Activated effector memory CD4-positive, alpha-beta T cell treated with anti-CD3 and anti-CD28 coated beads, Interleukin-2, amount 50 U/mL, for 16 hours (primary cell): Measurements from ENCODE around the gene LRRC8A.
"Not testable (repeated sequence)": the region's sequence is repeated elsewhere in the genome, so short reads cannot be mapped to it uniquely, and the experiment has no call there.

Experiments
- DNase-seq: peaks from one replicate; pipeline ENCODE4 v3.0.0-alpha.2; 2020

The LRRC8A gene

DNA sequence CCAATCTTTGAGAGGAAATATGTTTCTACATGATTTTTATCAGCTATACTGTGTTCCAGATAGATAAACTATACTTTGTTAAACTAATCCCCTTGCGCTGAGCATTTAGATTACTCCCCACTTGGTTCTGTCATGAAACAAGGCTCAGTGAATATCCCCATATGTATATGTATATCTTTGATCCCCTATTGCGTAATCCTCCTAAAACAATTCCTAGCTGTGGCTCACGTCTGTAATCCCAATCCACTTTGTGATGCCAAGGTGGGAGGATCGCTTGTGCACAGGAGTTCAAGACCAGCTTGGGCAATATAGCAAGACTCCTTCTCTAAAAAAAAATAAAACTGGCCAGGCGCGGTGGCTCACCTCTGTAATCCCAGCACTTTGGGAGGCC is 41.6 kb downstream of the LRRC8A start:
- DNase-seq: no peak

DNA sequence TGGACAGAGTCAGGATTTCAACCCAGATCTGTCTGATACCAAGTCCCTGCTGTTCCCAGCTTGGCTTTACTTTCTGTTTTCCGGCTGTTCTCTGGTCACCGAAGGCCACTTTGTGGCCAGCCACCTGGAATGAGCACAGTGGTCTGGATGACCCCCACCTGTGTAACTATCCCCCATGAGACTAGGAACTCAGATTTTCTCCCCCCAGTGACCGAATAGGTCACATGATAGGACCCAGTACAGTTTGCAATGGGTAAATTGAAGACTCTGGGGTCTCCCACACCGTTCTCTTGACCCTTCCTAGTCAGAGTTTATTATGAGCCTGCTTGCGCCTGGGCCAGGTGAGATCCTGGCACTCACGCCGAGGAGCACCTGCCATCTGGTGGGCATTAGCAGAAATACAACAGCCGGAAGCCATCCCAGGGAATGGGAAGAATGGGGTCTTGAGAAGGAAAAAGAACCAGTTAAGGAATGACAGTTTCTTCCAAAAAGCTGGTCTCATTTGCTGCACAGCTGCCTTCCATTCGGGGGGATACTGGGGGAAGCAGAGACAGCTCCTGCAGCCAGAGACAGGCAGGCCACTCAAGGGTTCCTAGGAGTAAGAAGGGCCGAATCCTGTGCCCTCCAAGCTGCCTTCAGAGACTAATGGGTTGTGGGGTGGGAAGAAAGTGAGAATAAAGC is 45.9 kb downstream of the LRRC8A start:
- peak; percentile 83 for DNase-seq

DNA sequence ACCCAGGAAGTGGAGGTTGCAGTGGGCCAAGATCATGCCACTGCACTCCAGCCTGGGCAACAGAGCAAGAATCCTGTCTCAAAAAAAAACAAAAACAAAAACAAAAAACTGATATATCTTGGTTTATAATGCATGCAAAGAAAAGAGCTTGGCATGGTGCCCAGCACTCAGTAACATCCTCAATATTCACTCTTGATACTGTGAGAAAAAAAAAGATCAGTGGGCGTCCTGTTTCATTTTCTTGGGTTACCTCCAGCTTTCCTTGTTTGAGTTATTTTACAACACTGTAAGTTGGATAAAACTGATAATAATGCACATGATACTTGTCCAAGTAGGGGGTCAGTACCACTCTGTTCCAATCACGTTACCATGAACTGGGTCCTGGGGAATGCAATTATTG is 46.7 kb downstream of the LRRC8A start:
- no peak for DNase-seq

DNA sequence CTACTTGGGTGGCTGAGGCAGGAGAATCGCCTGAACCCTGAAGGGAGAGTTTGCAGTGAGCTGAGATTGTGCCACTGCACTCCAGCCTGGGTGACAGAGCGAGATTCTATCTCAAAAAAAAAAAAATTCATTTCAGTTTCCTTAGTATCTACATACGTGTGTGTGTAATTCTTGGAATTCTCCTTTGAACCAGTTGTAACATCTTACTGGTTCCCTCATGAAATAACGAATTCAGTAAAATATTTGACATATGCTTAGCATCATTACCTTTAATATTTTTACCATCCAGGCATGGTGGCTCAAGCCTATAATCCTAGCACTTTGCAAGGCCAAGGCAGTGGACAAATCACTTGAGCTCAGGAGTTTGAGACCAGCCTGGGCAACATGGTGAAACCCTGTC is 47.6 kb downstream of the LRRC8A start:
- DNase-seq: no peak

DNA sequence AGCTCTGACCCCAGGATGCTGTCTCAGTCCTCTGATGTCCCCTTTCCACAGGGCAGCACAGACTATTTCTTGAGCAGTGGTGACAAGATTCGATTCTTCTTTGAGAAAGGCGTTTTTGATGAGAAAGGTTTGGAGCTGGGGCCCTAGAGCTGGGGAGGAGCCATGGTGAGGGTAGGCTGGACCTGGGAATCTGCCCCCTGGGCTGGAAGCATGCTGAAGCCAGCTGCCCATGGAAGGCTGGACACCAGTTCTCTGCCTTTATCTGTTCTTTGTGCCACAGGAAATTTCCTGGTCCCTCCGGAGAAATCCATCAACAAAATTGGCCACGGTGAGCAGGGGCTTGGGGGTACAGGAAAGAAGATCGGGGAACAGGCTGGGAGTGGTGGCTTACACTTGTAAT is 51.8 kb downstream of the LRRC8A start:
- DNase-seq: no peak

DNA sequence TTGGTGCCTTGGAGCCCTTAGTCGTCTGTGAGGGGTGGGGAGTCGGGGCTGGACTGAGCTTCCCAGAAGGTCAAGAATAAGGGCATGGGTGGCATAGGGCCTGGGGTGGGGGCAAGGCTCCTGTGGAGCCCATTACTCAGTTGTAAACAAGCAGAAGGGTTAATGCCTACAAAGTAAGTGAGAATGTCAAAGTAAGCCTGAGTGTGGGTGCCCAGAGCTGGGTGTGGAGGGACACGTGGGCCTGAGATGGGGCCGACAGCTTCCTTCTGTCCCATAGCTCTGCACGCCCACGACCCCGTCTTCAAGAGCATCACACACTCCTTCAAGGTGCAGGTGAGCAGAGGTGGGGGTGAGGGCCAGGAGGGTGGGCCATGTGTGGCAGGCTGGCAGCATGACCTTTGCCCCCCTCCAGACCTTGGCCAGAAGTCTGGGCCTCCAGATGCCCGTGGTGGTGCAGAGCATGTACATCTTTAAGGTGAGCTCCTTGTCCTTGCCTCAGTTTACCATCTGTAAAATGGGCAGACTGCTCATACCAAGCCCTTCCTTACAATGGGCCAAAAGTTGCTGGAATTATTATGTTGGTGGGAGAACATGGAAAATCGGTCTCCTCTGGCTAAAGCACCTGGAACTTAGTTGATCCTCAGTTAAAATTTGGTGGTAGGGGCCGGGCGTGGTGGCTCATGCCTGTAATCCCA is 54.4 kb downstream of the LRRC8A start:
- no peak for DNase-seq

DNA sequence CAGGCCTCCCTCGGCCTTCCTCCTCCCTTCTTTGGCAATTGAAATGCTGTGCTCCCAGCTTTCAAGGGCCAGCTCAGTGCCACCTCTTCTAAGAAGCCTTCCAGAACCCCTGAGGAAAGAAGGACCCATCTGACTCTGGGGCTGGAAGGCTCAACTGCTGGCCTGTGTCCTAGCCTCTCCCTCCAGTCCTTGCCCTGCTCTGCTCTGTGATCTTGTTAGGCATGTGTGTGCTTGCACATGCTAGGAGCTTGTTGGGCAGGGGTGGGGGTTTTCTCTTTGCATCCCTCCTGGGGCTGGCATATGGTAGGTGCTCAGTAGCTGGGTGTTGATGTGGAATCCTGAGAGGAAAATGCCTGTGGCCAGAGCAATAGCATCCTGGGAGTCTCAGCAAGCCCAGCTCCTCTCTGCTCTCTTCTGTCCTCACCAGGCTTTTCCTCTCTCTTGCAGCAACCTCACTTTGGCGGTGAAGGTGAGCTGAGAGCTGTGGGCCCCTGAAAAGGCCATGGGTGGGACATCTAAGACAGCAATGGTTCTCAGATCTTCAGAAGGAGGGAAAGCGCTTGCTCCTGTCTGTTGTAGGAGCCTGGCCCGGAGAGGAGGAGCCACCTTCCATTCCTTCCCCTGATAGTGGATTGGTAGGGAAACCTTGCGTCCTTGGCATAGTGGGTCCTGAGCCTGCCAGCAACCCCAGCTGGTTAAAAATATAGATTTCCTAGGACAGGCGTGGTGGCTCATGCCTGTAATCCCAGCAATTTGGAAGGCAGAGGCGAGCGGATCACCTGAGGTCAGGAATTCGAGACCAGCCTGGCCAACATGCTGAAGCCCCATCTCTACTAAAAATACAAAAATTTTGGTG is 55.6 kb downstream of the LRRC8A start:
- no peak for DNase-seq

DNA sequence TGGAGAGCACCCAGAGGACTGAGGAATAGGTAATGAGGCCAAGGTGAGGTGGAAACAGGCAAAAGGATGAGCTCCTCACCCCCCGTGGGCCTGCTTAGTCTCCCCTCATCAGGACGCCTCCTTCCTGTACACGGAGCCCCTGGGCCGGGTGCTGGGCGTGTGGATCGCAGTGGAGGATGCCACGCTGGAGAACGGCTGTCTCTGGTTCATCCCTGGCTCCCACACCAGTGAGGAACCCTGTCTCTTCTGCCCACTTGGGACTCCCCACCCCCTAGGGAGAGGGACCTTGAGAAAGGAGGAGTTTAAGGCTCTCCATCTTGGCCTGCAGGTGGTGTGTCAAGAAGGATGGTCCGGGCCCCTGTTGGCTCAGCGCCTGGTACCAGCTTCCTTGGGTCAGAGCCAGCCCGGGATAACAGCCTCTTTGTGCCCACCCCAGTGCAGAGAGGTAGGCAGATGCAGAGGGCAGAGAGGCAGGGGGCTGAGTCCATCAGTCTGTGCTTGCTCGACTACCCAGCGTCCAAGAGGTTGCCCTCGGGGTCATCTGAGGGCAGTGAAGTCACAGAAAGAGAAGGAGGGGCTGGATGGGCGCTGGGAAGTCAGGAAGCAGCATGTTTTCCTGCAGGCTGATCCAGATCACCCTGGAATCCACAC is 58.5 kb downstream of the LRRC8A start:
- no peak for DNase-seq

DNA sequence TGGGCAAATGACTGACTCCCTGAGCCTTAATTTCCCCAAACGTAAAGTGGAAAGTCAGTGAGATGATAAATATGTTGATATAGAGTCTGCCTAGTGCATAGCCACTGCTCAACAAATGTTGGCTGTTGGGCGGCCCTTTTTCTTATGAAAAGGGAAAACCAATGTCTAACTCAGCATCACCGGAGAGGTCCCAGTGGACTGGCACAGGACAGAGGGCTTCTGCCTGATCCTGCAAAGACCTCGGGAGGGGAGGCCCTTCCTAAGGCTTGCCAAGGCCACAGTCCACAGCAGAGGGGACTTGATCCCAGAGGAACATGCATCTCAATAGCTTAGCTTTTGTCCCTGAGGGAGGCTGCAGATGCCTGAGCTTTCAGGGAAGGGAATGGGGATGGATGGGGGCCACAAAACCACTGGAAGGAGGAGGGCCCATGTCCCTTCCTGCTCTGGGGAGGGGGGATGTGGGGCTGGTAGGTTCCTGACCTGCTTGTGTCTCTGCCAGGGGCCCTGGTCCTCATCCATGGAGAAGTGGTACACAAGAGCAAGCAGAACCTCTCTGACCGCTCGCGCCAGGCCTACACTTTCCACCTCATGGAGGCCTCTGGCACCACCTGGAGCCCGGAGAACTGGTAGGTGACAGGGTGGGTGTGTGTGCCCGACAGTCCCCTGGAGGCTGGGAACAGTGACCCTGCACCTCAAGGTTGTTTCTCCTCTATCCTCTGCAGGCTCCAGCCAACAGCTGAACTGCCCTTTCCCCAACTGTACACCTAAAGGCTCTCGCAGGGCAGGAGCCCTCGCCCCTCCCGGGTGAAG is 59.2 kb downstream of the LRRC8A start:
- no peak for DNase-seq

DNA sequence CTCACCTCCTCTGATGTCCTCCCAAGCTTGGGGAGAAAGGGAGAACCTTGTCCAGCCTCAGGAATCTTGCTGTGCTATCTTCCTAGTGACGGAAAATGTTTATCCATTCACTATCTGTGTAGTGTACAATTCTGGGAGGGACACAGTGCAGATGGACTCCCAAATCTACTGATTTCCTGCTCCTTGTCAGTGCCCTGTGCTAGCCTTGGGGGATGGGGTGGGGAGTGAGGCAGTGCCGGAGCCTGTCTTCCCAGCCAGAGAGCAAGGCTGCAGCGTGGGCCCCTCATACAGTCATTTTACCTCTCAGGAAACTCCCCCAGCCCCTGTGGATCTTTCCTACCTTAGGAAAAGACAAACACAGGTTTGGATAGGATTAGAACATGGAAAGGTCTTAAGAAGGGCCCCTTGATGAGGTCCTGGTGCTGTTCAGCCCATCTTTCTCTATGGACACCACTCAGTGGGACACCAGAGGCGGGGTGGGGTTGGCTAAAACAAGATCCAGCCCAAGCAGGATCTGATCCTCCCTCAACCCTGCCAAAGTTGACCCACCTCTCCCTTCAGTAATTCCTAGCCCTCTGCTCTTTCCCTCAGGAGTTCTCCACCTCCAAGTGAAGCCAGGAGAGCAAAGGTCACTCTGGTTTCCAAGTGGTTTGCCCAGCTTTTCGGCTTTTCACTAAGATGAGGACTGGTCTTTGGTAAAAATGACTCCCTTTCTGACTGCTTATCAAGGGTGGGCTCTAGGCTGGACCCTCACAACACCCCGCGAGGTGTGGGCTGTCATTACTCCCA is 62.1 kb downstream of the LRRC8A start:
- peak; percentile 27 for DNase-seq

DNA sequence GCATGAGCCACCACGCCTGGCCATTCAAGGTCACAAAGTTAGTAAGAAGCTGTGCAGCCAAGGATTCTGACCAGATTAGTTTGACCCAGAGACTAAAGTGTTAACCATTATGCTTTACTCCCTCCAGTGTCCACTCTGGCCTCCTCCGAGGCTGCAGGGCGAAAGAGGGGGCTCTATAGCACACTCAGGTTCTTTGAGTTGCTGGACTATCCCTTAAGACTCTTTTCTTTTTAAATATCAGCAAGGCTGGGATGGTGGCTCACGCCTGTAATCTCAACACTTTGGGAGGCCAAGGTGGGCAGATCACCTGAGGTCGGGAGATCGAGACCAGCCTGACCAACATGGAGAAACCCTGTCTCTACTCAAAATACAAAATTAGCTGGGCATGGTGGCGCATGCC is 63.0 kb downstream of the LRRC8A start:
- peak; percentile 37 for DNase-seq

DNA sequence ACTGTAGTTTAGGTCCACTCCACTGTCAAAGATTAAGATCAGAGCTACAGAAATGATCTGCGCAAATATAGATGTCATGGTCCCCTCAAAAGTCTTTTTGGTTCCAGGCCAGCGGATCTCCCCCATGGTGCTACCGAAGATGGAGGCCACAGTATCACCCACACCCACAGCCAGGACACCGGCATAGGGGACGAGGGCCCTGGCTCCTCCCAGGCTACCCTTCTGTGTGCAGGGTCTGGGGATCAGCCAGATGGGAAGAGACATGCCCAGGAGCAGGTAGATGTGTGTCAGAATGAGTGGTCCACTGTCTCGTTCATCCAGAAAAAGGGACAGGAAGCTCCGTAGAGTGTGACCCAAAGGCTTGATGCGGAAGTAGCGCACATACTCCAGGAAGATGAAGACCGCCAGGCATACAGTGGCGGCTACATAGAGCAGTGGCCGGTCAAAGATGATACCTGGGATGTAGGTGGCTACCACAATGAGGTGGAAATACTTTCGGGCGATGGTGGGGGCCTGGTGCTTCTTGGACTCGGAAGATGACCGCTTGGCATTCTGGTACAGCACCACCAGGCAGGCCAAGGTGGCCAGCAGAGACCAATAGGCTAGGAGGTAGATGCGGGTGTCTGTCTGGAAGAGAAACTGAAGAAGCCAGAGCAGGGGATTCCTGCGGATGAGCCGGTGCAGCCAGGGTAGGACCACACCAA is 64.0 kb downstream of the LRRC8A start:
- peak; percentile 51 for DNase-seq

DNA sequence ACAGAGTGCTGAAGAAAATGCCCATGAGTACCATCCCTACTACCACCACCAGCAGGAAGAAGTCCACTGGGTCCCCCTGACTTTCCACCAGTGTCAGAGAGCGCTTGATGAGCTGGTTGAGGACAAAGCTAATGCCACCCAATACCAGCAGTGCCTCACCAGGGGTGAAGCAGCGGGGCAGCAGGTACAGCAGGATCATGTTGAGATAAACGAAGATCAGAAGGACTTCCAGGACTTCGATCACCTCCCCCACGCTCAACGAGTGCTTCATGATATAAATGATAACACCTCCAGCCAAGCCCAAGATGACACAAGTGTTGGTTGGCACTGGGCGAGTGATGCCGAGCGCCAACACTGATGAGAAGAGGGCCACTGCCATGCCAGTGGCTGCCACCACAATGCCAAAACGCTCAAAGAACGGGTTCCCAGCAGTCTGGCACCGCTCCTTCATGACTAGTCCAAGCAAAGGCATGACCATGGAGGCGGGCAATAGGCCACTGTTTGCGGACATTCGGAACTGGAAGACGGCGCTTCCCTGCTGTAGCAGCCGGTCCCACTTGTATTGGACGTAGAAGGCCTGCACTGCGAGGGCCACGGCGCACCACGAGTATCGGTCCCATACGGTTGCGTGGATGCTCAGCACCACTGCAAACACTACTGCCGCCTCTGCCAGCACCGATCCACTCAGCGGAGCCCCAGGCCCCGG is 64.8 kb downstream of the LRRC8A start:
- peak; percentile 76 for DNase-seq

DNA sequence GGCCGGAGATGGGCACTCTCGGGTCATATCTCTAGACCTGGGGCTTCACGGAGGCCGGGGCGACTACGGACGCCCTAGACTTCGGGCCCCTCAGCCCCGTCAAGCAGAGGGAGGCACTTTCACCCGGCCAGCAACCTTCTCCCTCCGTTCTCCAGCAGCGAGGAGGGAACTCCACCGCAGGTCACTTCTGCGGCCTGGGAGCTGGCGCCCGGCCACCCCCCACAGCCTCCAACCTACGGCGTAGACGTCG is 65.3 kb downstream of the LRRC8A start:
- DNase-seq: no peak

DNA sequence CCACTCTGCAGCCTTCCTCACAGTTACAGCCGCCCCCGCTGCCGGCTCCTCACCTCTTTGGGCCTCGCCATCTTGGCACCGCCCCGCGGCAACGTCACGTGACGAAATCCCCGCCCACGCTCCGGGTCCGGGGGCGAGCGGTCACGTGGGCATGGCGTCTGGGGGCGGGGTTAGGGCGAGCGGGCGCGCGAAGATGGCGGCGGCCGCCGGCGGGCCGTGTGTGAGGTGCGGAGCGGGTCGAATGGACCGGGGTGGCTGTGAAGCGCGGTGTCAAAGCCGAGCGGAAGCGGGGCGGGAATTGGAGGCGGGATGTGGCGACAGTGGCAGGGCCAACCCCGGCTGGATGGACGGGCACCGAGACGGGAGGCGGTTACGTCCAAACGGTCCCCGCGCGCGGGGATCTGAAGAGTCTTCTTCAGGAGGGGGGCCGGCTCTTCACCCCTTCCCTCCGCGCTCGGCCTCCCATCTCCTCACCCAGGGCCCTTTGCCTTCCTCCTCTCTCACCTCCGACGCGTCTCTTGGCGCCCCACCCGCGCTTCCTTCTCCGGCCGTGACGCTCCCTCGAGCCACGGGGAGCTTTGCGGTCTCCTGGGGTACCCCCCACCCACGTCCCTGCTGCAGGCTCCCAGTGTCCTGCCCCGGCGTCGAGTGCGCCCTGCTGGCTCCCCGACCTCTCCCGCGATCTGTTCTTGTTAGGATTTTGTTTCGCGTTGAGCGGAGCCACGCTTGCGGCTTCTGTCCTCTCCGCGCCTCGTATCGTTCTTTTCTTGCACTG is 65.8 kb downstream of the LRRC8A start, which contains the start of the genes DOLK and NUP188:
TSS of gene DOLK (minus strand) at position 77 of the 775 bp plus-strand sequence. CDS start 300 bp downstream, outside the sequence.
TSS of gene NUP188 (plus strand) at position 173 of the 775 bp plus-strand sequence. CDS start at position 194, 21 bp downstream.
- DNase-seq: peak; percentile 100

DNA sequence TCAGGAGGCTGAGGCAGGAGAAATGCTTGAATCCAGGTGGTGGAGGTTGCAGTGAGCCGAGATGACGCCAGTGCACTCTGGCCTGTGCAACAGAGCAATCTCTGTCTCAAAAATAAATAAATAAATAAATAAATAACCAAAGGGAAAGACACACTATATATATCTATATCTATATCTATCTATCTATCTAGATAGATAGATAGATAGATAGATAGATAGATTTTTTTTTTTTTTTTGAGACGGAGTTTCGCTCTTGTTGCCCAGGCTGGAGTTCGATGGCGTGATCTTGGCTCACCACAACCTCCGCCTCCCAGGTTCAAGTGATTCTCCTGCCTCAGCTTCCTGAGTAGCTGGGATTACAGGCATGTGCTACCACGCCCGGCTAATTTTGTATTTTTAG is 79.5 kb downstream of the LRRC8A start:
- not testable (repeated sequence) for DNase-seq
